Erythroblast (primary cell): ENCODE results near the gene CUL7.
"Not testable (repeated sequence)": the region's sequence is repeated elsewhere in the genome, so short reads cannot be mapped to it uniquely, and the experiment has no call there.

Source experiments
- GATA1 ChIP-seq: IDR thresholded peaks from 2 replicates; pipeline ENCODE4 v1.6.1; 2011; ENCODE audit warnings: low read depth, mild to moderate bottlenecking, control low read depth, low read length, moderate library complexity
- POLR2A ChIP-seq: IDR thresholded peaks from 2 replicates; pipeline ENCODE4 v1.6.1; 2011; ENCODE audit warnings: mild to moderate bottlenecking, low read length

DNA sequence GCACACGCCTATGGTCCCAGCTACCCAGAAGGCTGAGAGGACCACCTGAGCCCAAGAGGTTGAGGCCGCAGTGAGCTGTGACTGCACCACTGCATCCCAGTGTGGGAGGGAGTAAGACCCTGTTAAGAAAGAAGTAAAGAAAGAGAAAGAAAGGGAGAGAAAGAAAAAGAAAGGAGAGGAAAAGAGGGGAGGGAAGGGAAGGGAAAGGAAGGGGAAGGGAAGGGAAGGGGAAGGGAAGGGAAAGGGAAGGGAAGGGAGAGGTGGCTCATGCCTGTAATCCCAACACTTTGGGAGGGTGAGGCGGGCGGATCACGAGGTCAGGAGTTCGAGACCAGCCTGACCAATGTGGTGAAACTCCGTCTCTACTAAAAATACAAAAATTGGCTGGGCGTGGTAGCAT lies 12.2 kb downstream of the CUL7 start:
- not testable (repeated sequence) for TF ChIP-seq POLR2A, GATA1
